H9 (cell line): ENCODE results near the gene ARID5A. TPM values are rescaled to one million over a fixed set of nuclear protein-coding genes. Genes with fewer than 3 reads are reported as not detected.

ENCODE experiments used
- DNase-seq: peaks from one replicate; pipeline ENCODE4 v3.0.0-alpha.2; 2017
- H2AFZ ChIP-seq: one replicate; pipeline ENCODE4 v1.6.1; 2013; ENCODE audit warnings: mild to moderate bottlenecking, low read length, control low read depth, moderate library complexity
- H2AK5ac ChIP-seq: 2 replicates; pipeline ENCODE4 v1.6.1; 2013; ENCODE audit warnings: low read length, control low read depth, mixed read lengths; ENCODE audit not compliant: insufficient read length
- H2BK120ac ChIP-seq: one replicate; pipeline ENCODE4 v1.6.1; 2013; ENCODE audit warnings: low read depth, mild to moderate bottlenecking, low read length, control low read depth, inconsistent platforms; ENCODE audit not compliant: poor library complexity, severe bottlenecking
- H2BK12ac ChIP-seq: 2 replicates; pipeline ENCODE4 v1.6.1; 2013; ENCODE audit warnings: low read length, control low read depth, mixed read lengths, low read depth; ENCODE audit not compliant: insufficient read length
- H2BK15ac ChIP-seq: 2 replicates; pipeline ENCODE4 v1.6.1; 2013; ENCODE audit warnings: low read depth, low read length, control low read depth
- H2BK20ac ChIP-seq: one replicate; pipeline ENCODE4 v1.6.1; 2013; ENCODE audit warnings: low read depth, mild to moderate bottlenecking, low read length, control low read depth, inconsistent platforms; ENCODE audit not compliant: poor library complexity, severe bottlenecking
- H2BK5ac ChIP-seq: 2 replicates; pipeline ENCODE4 v1.6.1; 2013; ENCODE audit warnings: low read length, control low read depth, mixed read lengths; ENCODE audit not compliant: insufficient read length
- H3K14ac ChIP-seq: 2 replicates; pipeline ENCODE4 v1.6.1; 2013; ENCODE audit warnings: low read length, control low read depth; ENCODE audit not compliant: insufficient read depth
- H3K18ac ChIP-seq: 2 replicates; pipeline ENCODE4 v1.6.1; 2013; ENCODE audit warnings: low read depth, mild to moderate bottlenecking, mixed read lengths, low read length, control low read depth; ENCODE audit not compliant: insufficient read length
- H3K23ac ChIP-seq: 2 replicates; pipeline ENCODE4 v1.6.1; 2013; ENCODE audit warnings: low read length, control low read depth, mixed read lengths, low read depth; ENCODE audit not compliant: insufficient read length
- H3K23me2 ChIP-seq: 2 replicates; pipeline ENCODE4 v1.6.1; 2013; ENCODE audit warnings: low read depth, mild to moderate bottlenecking, mixed read lengths, low read length, control low read depth; ENCODE audit not compliant: insufficient read length, poor library complexity, severe bottlenecking
- H3K27ac ChIP-seq: 2 replicates; pipeline ENCODE4 v1.5.1; 2013; ENCODE audit warnings: low read length, control low read depth, mixed read lengths, low read depth; ENCODE audit not compliant: insufficient read length
- H3K27me3 ChIP-seq: 2 replicates; pipeline ENCODE4 v1.6.1; 2013; ENCODE audit warnings: low read length, control low read depth, inconsistent platforms; ENCODE audit not compliant: insufficient read depth
- H3K4ac ChIP-seq: 2 replicates; pipeline ENCODE4 v1.6.1; 2013; ENCODE audit warnings: low read depth, mild to moderate bottlenecking, control low read depth, inconsistent platforms, low read length, moderate library complexity
- H3K4me1 ChIP-seq: 2 replicates; pipeline ENCODE4 v1.6.1; 2013; ENCODE audit warnings: low read length, control low read depth, inconsistent platforms; ENCODE audit not compliant: insufficient read depth
- H3K4me2 ChIP-seq: 2 replicates; pipeline ENCODE4 v1.6.1; 2013; ENCODE audit warnings: low read length, control low read depth, mixed read lengths; ENCODE audit not compliant: insufficient read length, insufficient read depth
- H3K56ac ChIP-seq: 2 replicates; pipeline ENCODE4 v1.6.1; 2013; ENCODE audit warnings: low read depth, mild to moderate bottlenecking, mixed read lengths, low read length, control low read depth; ENCODE audit not compliant: insufficient read length
- H3K79me1 ChIP-seq: 2 replicates; pipeline ENCODE4 v1.6.1; 2013; ENCODE audit warnings: low read depth, mild to moderate bottlenecking, moderate library complexity, low read length, control low read depth, inconsistent platforms; ENCODE audit not compliant: insufficient read depth, poor library complexity, severe bottlenecking
- H3K79me2 ChIP-seq: 2 replicates; pipeline ENCODE4 v1.6.1; 2013; ENCODE audit warnings: low read length, control low read depth, inconsistent platforms; ENCODE audit not compliant: insufficient read depth
- H3K9ac ChIP-seq: 2 replicates; pipeline ENCODE4 v1.6.1; 2013; ENCODE audit warnings: low read length, control low read depth, mixed read lengths; ENCODE audit not compliant: insufficient read length; ENCODE audit errors: extremely low read depth
- H3K9me3 ChIP-seq: one replicate; pipeline ENCODE4 v1.6.1; 2013; ENCODE audit warnings: low read depth, low read length, inconsistent platforms; ENCODE audit not compliant: control insufficient read depth
- H3T11ph ChIP-seq: one replicate; pipeline ENCODE4 v1.6.1; 2013; ENCODE audit warnings: mild to moderate bottlenecking, low read length, control low read depth, inconsistent platforms
- H4K20me1 ChIP-seq: one replicate; pipeline ENCODE4 v1.6.1; 2013; ENCODE audit not compliant: control insufficient read depth, insufficient read length, insufficient read depth
- H4K5ac ChIP-seq: 2 replicates; pipeline ENCODE4 v1.6.1; 2013; ENCODE audit warnings: low read depth, mild to moderate bottlenecking, mixed read lengths, low read length, control low read depth; ENCODE audit not compliant: insufficient read length
- H4K8ac ChIP-seq: replicated peaks from 2 replicates; pipeline ENCODE4 v1.6.1; 2013; ENCODE audit warnings: low read length, control low read depth, mixed read lengths, low read depth; ENCODE audit not compliant: insufficient read length
- H4K91ac ChIP-seq: 2 replicates; pipeline ENCODE4 v1.6.1; 2013; ENCODE audit warnings: low read depth, mild to moderate bottlenecking, moderate library complexity, mixed read lengths, low read length, control low read depth; ENCODE audit not compliant: insufficient read length
- H3K27ac Mint-ChIP-seq, 3 experiments: 2 replicates in 2 of 3; 3 replicates in 1 of 3; pipeline ENCODE4 v1.8.0; 2020 to 2021; ENCODE audit warnings: mixed read lengths in 3 of 3, mild to moderate bottlenecking in 1 of 3, moderate library complexity in 1 of 3
- H3K27me3 Mint-ChIP-seq: 2 replicates; pipeline ENCODE4 v1.8.0; 2021; ENCODE audit warnings: low read depth, mild to moderate bottlenecking, moderate library complexity, mixed read lengths
- H3K36me3 Mint-ChIP-seq, 3 experiments: 2 replicates in 2 of 3; 3 replicates in 1 of 3; pipeline ENCODE4 v1.8.0; 2020 to 2021; ENCODE audit warnings: low read depth in 3 of 3, mixed read lengths in 3 of 3; ENCODE audit not compliant: insufficient read depth in 1 of 3
- H3K4me1 Mint-ChIP-seq, 2 experiments: 2 replicates each; pipeline ENCODE4 v1.8.0; 2020; ENCODE audit warnings: mixed read lengths in 2 of 2
- H3K4me3 Mint-ChIP-seq, 2 experiments: 2 replicates in 1 of 2; 3 replicates in 1 of 2; pipeline ENCODE4 v1.8.0; 2020 to 2021; ENCODE audit warnings: mild to moderate bottlenecking in 2 of 2, mixed read lengths in 2 of 2, moderate library complexity in 1 of 2
- H3K9me3 Mint-ChIP-seq, 2 experiments: 2 replicates in 1 of 2; 3 replicates in 1 of 2; pipeline ENCODE4 v1.8.0; 2020; ENCODE audit warnings: mild to moderate bottlenecking in 2 of 2, mixed read lengths in 2 of 2, moderate library complexity in 1 of 2
- WGBS: extraction: QIAGEN DNeasy Blood & Tissue Kit; methylation state at CpG from one replicate; pipeline ENCODE4 v1.1.7; 2013; ENCODE audit warnings: missing lambda C conversion rate, low lambda C conversion rate, mixed read lengths; ENCODE audit not compliant: insufficient read length; ENCODE audit errors: extremely low coverage; 5-methylcytosine and 5-hydroxymethylcytosine counted together
- total RNA-seq: library from RNA; stranded (reverse); gene quantifications from 2 replicates; pipeline ENCODE4 v1.2.1, GENCODE V29; 2021
- TF ChIP-seq, protein P1 (sequence below): fragments of 200-600 bp; sonication (generic); conservative IDR thresholded peaks from 3 replicates; pipeline ENCODE4 v1.8.0; 2021; ENCODE audit warnings: antibody characterized with exemption, mild to moderate bottlenecking

Gene ARID5A
- total RNA-seq, 1 experiment from 2014 or later, result 4.5 TPM

GRCh38 chr2:96587843-96588242 is 51.3 kb downstream of the ARID5A start:
- Histone ChIP-seq H3K79me1 (no peaks in the 10 kb centered on the region), H4K5ac (no peak overlapping the region)
- peak overlapping the region in 2 of 3 experiments; percentile 8 to 76; a peak in 2 of 7 replicates for H3K27ac Mint-ChIP-seq

More at GRCh38 chr2:96587843-96588242, 51.3 kb downstream of the ARID5A start:
- H3K27ac ChIP-seq, result no peak overlapping the region
- H3K4me1 ChIP-seq, result no peaks in the 10 kb centered on the region
- no peak overlapping the region for H3K9ac ChIP-seq
- WGBS, result no CpG with 5 or more reads among the region's 1 CpG
- H3K4me2 ChIP-seq, result no peak overlapping the region
- no peak overlapping the region for H2BK15ac ChIP-seq
- no peak overlapping the region for H2AK5ac ChIP-seq
- no peaks in the 10 kb centered on the region for H3K9me3 ChIP-seq
- no peak overlapping the region for H3K18ac ChIP-seq
- H3K4ac ChIP-seq, result no peak overlapping the region
- H2BK5ac ChIP-seq, result no peak overlapping the region
- no peaks in the 10 kb centered on the region for H4K20me1 ChIP-seq
- no peak overlapping the region for H3T11ph ChIP-seq
- Mint-ChIP-seq H3K27me3 (no peaks in the 10 kb centered on the region), H3K9me3 (no peaks in the 10 kb centered on the region), H3K36me3 (peaks cover under 1 to 11% (median 8%) of the 10 kb centered on the region in 3 experiments; a peak in 5 of 7 replicates), H3K4me1 (peaks cover 8 to 11% of the 10 kb centered on the region in 2 experiments), H3K4me3 (no peak overlapping the region)
- no peak overlapping the region for H3K56ac ChIP-seq
- no peak overlapping the region for H2BK120ac ChIP-seq
- DNase-seq, result no peak
- H3K79me2 ChIP-seq, result 0 out of 2 replicates have a peak, but pooled peaks cover 1% of the 10 kb centered on the region
- TF ChIP-seq, protein P1, sequence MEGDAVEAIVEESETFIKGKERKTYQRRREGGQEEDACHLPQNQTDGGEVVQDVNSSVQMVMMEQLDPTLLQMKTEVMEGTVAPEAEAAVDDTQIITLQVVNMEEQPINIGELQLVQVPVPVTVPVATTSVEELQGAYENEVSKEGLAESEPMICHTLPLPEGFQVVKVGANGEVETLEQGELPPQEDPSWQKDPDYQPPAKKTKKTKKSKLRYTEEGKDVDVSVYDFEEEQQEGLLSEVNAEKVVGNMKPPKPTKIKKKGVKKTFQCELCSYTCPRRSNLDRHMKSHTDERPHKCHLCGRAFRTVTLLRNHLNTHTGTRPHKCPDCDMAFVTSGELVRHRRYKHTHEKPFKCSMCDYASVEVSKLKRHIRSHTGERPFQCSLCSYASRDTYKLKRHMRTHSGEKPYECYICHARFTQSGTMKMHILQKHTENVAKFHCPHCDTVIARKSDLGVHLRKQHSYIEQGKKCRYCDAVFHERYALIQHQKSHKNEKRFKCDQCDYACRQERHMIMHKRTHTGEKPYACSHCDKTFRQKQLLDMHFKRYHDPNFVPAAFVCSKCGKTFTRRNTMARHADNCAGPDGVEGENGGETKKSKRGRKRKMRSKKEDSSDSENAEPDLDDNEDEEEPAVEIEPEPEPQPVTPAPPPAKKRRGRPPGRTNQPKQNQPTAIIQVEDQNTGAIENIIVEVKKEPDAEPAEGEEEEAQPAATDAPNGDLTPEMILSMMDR, result no peak
- H2BK12ac ChIP-seq, result no peak overlapping the region
- H3K14ac ChIP-seq, result no peak overlapping the region
- no peaks in the 10 kb centered on the region for H3K23me2 ChIP-seq
- H3K23ac ChIP-seq, result no peak overlapping the region
- no peak overlapping the region for H2BK20ac ChIP-seq
- H4K8ac ChIP-seq, result no peak overlapping the region
- no peak overlapping the region for H4K91ac ChIP-seq
- no peaks in the 10 kb centered on the region for H3K27me3 ChIP-seq
- no peak overlapping the region for H2AFZ ChIP-seq
